Measurements from ENCODE around the gene WDR1. TPM values are rescaled to one million over a fixed set of nuclear protein-coding genes. Genes with fewer than 3 reads are reported as not detected.

WDR1 gene
- total RNA-seq, 1 donor from 2014 or later, result 507 TPM

- intact Hi-C loops (cut with micrococcal nuclease), result no loop called here
Measured at GRCh38 chr4:10088135-10089010, 28.2 kb downstream of the WDR1 start.

DNA sequence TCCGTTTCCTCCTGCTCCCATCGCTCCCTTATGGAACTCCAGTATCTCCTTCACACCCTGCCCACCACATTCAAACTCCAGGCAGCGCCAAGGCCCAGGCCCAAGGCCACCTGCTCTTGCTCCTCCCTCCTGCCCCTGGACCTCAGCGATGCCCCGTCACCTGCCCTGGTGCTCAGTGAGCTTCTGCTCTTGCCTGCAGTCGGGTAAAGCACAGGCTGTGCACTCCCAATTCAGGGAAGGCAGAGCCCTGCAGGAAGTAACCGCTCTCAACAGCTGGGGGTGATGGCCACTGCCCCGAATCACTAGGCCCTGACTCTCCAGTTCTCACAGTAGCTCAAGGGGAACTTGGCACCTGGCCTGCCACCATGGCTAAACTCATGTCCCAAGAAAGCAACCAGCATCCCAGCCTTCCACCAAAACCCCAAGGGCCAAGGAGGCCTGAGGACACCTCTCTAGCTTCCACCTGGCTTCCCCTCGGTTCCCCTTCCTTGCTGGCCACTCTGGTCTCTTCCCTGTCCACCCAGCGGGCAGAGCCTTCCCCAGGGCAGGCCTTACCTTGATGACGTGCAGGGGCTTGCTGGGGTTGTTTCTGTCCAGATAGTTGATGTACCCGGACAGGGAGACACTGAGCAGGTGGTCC, 29.3 kb downstream of the WDR1 start:
- intact Hi-C loops (cut with micrococcal nuclease), result no loop called here

- intact Hi-C loops (cut with micrococcal nuclease), result no loop called here
Measured at GRCh38 chr4:10086506-10087120, 30.0 kb downstream of the WDR1 start.

DNA sequence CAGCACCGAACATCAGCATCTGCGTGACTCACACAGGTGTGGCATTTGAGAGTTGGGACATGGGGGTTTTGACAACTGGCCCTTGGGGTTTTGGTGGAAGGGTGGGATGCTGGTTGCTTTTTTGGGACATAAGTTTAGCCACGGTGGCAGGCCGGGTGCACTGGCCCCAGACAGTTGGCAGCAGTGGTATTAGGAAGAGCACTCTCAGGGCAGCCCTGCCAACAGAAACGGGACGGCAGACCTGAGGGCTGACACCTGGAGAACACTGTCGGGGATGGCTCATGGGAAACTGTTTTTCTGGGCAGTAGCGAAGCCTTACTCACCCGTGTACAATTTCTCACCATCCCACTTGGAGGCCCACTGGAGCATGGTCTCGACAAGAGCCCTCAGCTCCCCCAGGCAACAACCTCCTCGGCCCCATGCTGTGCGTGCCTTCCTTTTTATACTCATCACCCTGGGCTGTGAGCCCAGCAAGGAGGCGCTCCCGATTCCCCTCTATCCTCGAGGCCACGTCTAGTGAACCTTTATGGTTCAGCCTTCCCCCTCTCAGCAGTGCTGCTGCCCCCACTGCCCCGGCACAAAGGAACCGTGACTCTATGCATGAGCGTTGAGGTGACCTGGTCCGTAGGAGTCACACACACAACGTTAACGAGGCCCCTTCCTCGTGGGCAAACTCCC, 30.6 kb downstream of the WDR1 start:
- intact Hi-C loops (cut with micrococcal nuclease), result no loop called here

DNA sequence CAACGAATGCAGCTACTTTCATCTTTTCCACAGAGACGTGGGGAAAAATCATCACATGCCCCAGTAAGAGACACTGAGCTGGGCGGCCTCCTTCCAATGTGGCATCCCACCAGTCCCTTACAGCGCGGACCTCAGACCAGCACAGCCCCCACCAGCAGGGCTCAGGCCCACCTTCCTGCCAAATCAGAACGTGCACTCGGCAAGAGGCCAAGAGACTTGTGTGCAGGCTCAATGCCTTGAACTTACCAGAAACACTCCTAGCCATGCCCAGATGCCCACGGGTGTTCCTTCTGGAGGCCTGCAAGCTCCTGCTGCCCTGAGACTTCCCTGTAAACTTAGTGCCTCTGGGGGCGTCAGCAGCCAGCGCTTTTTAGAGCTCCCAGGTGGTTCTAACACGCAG, 31.2 kb downstream of the WDR1 start:
- intact Hi-C loops (cut with micrococcal nuclease), result no loop called here

DNA sequence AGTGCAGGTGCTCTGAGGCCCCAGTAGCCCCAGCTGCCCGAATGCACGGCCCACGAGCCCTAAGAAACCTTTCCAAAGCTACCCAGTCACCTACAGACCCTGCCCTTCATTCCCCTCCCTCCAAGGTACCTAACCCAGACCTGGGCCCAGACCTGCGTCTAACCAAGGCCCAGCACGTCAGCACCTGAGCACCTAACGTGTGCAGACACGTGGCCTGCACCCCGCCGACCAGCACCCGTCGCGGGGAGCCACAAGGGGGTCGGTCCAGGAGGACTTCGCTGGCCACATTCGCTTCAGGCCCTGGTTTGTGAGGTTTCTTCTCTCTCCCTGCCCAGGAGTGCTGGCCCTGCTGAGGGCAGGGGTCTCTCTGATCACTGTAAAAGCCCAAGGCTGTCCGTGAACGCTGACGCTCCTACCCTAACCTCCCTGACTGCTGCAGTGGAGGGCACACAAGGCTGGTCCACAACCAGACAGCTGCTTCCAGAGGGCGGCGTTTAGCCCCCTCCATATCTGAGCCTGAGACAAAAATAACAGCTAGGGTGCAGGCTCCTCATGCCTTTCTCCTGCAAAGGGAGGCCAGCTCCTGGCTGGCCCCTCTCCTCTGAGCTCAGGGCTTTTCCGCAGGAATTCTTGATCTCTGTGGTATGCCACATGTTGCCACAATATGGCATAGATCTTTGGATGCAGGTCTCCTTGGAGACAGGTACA, 31.8 kb downstream of the WDR1 start:
- intact Hi-C loops (cut with micrococcal nuclease), result no loop called here

DNA sequence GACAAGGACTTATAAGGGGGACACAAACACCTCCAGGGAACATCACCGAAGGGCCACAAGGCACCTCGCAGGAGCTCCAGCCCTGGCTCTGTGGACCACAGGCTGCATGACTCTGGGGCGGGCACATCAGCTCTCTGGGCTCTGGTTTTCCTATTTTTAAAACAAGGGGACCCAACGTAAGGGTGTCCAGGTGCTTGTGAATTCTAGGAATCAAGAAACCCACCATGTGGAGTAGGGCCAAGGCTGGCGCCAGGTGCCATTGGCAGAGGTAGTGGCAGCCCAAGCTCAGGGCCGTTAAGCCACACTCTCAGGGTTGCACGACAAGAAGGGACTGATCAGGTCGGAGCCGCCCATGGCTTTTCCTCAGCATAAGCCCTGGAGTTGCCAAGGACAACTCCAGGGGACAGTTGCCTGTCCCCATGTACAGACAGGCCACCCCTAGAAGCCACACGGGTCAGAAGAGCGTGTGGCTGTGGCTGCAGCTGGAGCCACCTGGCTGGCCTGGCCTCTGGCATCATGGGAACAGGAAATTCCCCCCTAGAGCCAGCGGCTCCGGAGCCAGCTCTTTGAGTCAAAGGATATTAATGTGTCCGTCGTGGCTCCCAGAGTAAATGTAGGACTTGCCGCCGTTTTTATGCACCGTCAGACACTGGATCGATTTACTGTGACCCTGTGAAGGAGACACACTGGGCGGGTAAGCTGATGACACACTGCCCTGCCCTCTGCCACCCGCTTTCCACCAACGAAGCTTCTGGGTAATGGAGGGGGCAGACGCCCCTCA, 32.5 kb downstream of the WDR1 start:
- intact Hi-C loops (cut with micrococcal nuclease), result no loop called here

DNA sequence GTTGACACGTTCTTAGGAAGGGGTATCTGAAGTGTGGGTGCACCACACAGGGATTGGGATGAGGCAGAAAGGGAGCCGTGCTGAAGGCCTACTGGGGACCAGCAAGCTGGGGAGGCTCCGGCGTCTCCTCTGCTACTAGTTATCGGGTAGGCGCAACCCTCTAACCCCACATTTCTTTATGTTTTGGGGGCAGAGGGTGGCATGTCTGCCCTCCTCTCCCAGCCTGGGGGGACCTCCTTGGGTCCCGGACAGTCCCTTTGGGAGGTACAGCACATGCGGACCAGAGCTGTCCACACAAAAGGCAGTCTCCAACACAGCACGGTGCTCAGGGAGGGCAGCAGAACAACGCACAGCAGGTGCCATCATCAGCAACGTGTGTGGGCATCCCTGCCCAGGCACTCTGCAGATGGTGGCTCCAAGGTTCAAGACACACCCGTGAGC, 33.2 kb downstream of the WDR1 start:
- intact Hi-C loops (cut with micrococcal nuclease), result no loop called here

- intact Hi-C loops (cut with micrococcal nuclease), result no loop called here
Measured at GRCh38 chr4:10082459-10083272, 33.9 kb downstream of the WDR1 start.

DNA sequence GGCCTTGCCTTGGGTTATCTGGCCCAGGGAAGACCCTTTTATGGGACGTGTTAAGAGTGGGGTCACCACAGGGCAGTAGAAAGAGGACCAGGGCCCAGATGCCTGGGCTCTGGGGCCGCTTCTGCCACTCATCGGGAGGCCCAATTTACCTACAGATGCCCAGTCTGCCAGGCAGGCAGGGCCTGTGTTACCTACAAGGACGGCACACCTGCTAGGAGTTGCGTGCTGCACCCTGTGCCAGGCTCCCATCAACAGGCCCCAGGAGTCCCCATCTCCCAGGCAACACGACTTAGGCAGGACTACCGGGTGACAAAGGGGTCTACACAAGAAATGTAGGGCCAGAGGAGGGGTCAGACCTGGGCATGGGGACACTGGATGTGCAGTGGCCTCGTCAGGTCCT, 34.6 kb downstream of the WDR1 start:
- intact Hi-C loops (cut with micrococcal nuclease), result no loop called here

DNA sequence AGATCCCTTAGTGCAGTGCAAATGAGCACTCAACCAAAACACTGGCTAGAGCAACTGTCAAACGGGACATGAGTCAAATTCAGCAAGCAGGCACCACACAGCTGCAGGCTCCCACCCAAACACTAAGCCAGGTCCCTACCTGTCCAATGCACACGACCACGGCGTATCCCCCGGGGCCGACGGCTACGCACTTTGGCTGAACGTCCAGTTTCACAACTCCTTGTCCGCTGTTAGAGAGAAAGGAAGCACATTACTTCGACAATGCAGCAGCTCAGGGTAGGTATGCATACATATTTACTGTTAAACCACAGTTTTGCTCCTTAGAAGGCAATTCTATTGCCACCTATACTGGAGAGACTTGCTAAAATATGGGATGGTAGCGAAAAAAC, 35.4 kb downstream of the WDR1 start:
- intact Hi-C loops (cut with micrococcal nuclease), result no loop called here

- intact Hi-C loops (cut with micrococcal nuclease), result no loop called here
Measured at GRCh38 chr4:10080589-10081217, 35.9 kb downstream of the WDR1 start.

- intact Hi-C loops (cut with micrococcal nuclease), result no loop called here
Measured at GRCh38 chr4:10079912-10080588, 36.5 kb downstream of the WDR1 start.

- intact Hi-C loops (cut with micrococcal nuclease), result no loop called here
Measured at GRCh38 chr4:10079256-10079655, 37.3 kb downstream of the WDR1 start.

DNA sequence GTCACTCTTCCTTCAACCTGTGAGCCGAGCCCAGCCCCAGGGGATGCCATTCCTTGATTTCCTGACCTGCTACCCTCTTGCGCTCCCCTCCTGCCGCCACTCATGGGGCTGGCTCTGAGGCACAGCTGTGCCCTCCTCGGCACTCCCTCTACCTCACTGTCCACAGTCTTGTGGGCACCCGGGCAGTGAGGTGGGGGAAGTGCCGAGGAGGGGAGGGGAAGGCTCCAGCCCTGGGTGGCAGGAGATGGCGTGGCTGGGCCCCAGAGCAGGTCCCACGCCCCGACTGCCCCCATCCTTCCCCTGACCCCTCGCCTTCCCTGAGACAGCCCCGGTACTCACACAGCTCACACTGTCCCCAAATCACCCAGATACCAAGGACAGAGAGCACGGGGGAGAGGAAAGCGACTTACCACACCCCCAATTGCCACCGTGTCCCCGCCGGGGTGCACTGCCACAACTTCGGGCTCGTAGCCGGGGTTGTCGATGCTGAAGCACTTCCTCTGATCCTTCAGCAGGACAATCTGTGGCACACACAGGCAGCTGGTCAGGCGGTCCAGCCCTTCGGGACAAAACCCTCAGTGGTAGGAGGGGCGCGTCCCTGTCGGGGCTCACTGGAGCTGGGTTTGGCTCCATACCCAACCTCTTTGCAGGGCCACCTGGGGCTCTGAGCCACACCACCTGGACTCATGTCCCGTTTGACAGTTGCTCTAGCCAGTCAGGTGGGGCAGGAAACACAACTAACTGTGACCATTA, 37.9 kb downstream of the WDR1 start:
- intact Hi-C loops (cut with micrococcal nuclease), result no loop called here

- intact Hi-C loops (cut with micrococcal nuclease), result no loop called here
Measured at GRCh38 chr4:10077483-10078335, 38.9 kb downstream of the WDR1 start.

DNA sequence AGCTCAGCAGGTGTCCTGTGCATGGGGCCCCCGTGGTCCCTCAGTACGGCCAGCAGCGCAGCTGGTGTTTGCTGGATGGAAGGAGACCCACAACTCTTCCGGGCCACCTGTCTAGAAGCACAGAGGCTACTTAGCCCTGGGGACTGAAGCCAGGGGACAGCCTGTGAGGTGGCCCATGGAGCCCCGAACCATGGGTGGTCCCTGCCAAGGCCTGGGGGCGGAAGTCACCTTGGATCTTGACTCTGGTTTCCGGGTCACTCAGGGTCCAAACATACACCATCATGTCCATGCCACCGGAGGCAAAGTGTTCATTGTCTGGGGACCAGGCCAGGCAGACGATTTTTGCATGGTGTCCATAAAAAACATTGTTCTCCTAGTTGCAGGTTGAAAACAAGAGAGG, 39.5 kb downstream of the WDR1 start:
- intact Hi-C loops (cut with micrococcal nuclease), result no loop called here

Measured in T-helper 2 cell treated with Interferon-gamma antibody and Interleukin-4, amounts not matched to agents 100 ng/mL and 5 ng/mL, for 36 hours (primary cell).